GM18909 (cell line): ENCODE data around the gene FBXO31.
"Not testable (repeated sequence)": the region's sequence is repeated elsewhere in the genome, so short reads cannot be mapped to it uniquely, and the experiment has no call there.

Experiments used
- ATAC-seq: cut with Tn5 transposase; IDR thresholded peaks from one replicate; pipeline ENCODE4 v1.9.1; 2021; ENCODE audit warnings: mild to moderate bottlenecking; ENCODE audit not compliant: unreplicated experiment, poor library complexity

Gene FBXO31

GRCh38 chr16:87411375-87412271 lies 28.0 kb upstream of the FBXO31 start:
- ATAC-seq: no peak

DNA sequence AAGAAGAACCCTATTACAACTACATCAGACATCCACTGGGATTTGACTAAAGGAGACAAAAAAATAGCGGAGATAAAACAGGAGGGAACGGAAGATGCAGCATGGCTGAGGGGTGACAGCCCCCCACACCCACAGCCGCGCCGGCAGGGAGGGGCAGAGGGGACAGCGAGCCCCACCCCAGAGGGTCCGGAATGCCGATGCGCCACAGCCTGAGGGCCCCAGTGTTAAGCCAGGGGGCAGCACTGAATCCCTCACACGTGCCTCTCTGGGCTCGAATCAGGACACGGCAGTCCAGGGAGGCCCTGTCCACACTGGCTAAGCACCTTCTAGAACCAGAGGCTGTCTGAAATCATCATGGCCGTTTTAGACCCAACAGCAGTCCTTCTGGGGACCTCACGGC lies 27.4 kb upstream of the FBXO31 start:
- no peak for ATAC-seq

- ATAC-seq: no peak
Observed at GRCh38 chr16:87410530-87410929, 27.0 kb upstream of the FBXO31 start.

DNA sequence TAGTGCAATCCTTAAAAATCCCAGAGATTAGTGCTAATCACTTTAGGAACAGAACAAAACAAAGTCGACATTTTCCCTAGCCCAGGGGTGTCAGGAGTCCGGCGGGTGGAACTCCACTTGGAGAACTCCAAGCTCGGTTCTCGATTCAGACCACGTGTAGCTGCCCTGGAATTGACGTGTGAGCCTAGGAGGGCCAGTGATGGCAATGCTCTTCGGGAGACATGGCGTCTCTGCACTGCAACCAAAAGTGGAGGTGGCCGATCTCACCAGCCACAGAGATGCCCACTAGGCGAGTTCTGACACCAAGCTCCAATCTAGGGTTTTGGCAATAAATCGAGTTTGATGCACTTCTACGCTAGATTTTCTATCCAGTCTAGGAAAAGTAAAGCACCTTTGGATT lies 26.2 kb upstream of the FBXO31 start:
- ATAC-seq: no peak

DNA sequence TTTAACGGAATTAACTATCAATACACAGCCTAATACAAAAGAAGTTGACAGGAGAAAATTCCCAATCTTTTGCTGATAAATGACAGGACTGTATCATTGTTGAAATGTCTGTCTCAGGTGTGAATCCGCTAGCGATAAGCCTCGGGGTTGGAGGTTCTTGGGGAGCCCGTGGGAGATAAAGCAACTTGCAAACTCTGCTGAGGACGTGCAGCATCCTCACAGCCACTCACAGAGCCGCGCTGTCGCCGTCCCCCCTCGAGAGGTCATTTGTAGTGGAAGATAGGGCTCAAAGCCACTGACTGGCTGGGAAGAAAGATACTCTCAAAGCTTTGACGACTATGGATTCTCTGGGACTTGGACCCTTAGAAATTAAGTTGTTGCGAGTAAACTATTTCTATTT lies 25.6 kb upstream of the FBXO31 start:
- no peak for ATAC-seq

GRCh38 chr16:87407511-87408112 lies 24.0 kb upstream of the FBXO31 start:
- ATAC-seq: no peak

- no peak for ATAC-seq
Observed at GRCh38 chr16:87406495-87407088, 23.0 kb upstream of the FBXO31 start.

GRCh38 chr16:87404764-87405625 lies 21.4 kb upstream of the FBXO31 start:
- no peak for ATAC-seq

DNA sequence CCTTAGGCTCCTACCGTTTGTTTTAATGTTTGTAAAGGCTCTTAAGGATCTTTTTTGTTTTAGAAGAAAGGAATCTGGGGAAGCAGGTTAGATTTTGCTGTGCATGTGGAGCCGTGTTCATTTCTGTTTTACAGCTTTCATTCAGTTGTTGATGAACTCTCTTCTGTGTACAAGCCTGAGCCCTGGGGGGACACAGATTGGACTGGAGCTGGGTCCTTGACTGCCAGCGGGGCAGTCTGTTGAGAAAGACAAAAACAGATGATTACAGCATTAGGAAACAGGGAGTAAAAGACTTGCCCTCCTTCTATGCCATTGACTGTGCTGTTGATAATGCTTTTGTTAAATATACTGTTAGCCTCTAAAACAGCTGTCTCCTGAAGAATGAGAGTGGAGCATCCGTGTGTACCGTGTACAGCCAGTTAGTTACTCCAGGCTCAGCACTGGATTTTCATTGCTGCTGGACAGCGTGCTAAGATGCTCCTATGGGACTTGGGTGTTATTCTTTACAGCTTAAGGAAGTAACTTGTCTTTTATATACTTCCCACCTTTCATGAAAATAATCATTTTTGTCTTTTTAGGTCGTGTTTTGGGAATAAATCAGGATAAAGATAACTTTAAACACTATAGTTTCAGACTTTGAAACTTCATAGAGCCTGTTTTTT lies 11.7 kb upstream of the FBXO31 start:
- ATAC-seq: no peak

GRCh38 chr16:87393680-87394055 lies 10.1 kb upstream of the FBXO31 start:
- ATAC-seq: no peak

DNA sequence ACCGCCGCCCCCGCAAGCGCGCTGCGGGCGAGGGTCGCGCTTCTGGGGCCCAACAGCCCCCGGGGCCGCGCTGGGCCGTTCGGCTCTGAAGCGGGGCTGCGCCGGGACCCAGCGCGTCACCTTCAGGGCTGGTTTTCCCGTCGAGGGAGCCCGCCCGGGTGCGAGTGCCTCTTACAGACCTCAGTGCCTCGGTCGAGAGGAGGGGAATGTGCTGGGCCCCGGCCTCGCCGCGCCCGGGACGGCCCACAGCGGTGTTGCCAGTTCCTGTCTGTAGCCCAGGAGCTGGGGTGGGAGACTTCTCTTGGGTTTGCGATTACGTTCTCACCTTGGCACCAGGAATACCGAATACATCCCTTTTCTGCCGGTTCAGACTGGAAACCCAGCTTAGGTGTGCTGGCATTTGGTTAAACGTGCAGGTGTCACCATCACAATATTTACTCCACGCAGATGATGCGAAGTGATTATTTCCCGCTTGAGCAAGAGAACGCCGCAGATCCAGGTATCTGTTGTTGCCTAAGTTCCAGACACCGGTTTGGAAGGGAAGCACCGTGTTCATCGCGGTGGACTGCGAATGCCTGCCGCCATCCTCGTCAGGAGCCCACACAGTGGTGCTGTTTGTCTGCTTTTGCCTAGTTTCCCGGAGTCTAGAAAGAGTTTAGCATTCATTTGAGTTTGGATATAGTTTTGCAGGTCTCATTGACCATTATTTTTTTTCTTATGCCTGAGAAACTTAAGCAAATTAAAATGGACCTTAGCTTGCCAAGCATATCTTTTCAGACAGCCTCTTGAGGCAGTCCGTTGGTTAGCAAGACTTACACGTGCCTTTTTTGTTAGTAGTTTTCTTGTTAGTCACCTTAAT lies 9.5 kb upstream of the FBXO31 start:
- ATAC-seq: no peak

DNA sequence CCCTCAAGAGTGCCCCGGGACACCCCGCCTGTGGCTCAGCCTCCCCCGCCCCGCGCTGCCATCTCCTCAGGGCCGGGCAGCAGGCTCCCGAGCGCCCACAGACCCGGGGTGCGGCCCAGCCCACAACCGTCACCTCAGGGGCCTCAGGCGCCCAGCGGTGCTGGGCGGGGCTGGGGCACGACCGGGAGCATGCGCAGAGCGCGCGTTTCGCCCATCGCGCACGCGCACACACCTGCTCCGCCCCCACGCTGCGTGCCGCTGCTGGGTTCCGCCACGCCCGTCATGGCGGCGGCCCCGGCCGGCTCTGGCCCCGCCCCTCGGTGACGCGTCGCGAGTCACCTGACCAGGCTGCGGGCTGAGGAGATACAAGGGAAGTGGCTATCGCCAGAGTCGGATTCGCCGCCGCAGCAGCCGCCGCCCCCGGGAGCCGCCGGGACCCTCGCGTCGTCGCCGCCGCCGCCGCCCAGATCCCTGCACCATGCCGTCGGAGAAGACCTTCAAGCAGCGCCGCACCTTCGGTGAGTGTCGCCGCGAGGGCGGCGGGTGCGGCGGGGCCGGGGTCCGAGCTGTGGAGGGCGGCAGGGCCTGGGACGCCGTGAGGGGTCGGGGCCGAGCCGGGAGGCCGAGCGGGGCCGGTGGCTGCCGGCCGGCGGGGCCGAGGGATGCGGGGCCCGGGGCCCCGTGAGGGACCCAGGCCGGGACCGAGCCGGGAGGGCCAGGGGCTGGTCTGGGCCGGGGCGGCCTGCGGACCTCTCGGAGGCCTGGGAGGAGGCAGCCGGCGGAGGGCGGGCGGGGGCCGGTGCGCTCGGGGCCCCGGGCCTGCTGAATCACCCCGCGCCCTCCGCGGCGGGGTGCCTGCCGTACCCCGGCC lies 8.6 kb upstream of the FBXO31 start, which contains the start of gene MAP1LC3B:
MAP1LC3B (plus strand) TSS at position 387 of the 871 bp plus-strand sequence; CDS start at position 479, 92 bp downstream.
- peak; percentile 63 for ATAC-seq

DNA sequence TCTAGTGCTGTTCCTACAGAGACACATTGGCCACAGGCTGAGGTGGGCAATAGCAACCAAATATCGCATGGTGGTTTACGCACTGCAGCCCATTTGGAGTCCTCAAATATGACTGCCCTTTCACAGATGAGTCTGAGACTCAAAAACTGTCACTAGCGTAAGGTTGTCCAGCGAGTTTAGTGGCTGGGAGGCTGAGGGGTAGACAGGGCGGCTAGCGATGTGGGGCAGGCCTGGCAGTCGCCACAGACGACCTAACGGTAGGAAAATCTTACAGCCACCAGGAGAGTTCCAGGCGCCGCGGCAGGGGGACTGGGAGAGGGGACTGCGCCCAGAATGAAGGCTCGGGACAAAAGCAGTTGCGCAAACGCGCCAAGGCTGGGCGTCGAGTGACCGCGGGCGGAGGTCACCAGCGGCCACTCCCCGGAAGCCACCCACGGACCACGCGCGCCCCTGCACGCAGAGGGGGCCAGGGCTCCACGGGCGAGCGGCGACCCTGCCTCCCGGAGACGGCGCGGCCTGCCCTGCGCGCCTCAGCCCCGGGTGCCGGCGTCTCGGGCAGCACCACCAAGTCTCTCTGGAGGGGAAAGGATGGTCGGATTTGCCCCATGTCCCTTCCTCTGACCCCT lies 7.9 kb upstream of the FBXO31 start:
- ATAC-seq: no peak

DNA sequence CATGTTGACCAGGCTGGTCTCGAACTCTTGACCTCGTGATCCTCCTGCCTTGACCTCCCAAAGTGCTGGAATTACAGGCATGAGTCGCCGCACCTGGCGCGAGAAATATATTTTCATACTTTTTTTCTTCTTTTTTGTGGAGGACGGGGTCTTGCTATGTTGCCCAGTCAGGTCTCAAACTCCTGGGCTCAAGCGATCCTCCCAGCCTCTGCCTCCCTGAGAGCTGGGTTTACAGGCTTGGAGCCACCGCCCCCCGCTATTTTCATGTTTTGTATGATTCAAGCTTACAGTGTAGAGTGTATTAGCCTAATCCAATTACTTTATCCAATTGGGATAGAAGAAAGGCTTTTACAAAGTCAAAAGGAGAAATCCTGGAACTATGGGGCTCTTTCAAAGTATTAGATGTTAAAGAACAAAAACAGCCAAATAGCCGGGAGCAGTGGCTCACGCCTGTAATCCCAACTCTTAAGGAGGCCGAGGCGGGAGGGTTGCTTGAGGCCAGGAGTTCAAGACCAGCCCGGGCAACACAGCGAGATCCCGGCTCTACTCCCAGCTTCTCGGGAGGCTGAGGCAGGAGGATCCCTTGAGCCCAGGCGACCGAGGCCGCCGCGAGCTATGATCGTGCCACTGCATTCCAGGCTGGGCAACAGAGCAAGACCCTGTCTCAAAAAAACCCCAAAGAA lies 7.2 kb upstream of the FBXO31 start:
- ATAC-seq: no peak

GRCh38 chr16:87389914-87390313 lies 6.3 kb upstream of the FBXO31 start:
- not testable (repeated sequence) for ATAC-seq

GRCh38 chr16:87389245-87389644 lies 5.7 kb upstream of the FBXO31 start:
- ATAC-seq: no peak

- ATAC-seq: no peak
Observed at GRCh38 chr16:87388818-87389134, 5.2 kb upstream of the FBXO31 start.
